Measurements from ENCODE around the gene IZUMO1.

DNA sequence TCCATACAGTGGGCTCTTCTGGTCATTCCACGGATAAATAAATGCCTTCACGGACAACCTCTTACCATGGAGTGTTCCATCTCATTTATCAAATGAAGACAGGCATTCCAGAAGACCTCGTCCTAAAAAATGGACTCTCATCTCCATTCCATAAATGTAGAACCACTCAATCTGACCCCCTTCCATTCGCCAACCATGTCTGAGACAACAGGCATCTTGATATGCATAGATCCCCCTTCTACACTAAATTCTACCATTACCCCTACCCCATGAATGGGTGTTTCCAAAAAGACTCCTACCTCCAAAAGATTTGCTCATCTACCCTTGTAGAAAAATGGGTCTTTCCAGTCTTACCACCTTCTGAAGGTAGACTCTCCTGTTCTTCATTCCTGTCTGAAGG is 15.3 kb downstream of the IZUMO1 start:
- TF ChIP-seq, protein P1, sequence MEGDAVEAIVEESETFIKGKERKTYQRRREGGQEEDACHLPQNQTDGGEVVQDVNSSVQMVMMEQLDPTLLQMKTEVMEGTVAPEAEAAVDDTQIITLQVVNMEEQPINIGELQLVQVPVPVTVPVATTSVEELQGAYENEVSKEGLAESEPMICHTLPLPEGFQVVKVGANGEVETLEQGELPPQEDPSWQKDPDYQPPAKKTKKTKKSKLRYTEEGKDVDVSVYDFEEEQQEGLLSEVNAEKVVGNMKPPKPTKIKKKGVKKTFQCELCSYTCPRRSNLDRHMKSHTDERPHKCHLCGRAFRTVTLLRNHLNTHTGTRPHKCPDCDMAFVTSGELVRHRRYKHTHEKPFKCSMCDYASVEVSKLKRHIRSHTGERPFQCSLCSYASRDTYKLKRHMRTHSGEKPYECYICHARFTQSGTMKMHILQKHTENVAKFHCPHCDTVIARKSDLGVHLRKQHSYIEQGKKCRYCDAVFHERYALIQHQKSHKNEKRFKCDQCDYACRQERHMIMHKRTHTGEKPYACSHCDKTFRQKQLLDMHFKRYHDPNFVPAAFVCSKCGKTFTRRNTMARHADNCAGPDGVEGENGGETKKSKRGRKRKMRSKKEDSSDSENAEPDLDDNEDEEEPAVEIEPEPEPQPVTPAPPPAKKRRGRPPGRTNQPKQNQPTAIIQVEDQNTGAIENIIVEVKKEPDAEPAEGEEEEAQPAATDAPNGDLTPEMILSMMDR (IDR thresholded peaks at IDR 0.05; ENCODE audit: insufficient read depth, low read length, poor library complexity, severe bottlenecking): no peak
- TF ChIP-seq EZH2phosphoT487 (conservative IDR thresholded peaks at IDR 0.05; ENCODE audit: low read length): no peak

All from SU-DHL-6 (cell line).